RWPE2 (cell line): Measurements from ENCODE around the gene DESI1.
A peak's percentile ranks its signal among the peaks of the same experiment; 100 is the strongest.
"Not testable (repeated sequence)": the region's sequence is repeated elsewhere in the genome, so short reads cannot be mapped to it uniquely, and the experiment has no call there.

Source experiments
- ATAC-seq: fragments of 200-7000 bp; cut with Tn5 transposase; 3 replicates; pipeline ENCODE4 v1.9.1; 2021; ENCODE audit warnings: low read depth
- DNase-seq: peaks from one replicate; pipeline ENCODE4 v3.0.0-alpha.2; 2020; ENCODE audit warnings: low spot score
- H3K27ac ChIP-seq: fragments of 450-650 bp; 2 replicates; pipeline ENCODE4 v1.5.1; 2017; ENCODE audit warnings: mild to moderate bottlenecking; ENCODE audit not compliant: poor library complexity, severe bottlenecking
- H3K27me3 ChIP-seq: fragments of 250-450 bp; sonication (Bioruptor Pico); 2 replicates; pipeline ENCODE4 v1.5.1; 2021; ENCODE audit warnings: mild to moderate bottlenecking, moderate library complexity; ENCODE audit not compliant: insufficient read depth, poor library complexity, severe bottlenecking
- H3K36me3 ChIP-seq: fragments of 250-450 bp; sonication (Bioruptor Pico); 2 replicates; pipeline ENCODE4 v1.5.1; 2020; ENCODE audit warnings: low read depth, mild to moderate bottlenecking, moderate library complexity
- H3K4me1 ChIP-seq: fragments of 250-450 bp; sonication (Bioruptor Pico); 2 replicates; pipeline ENCODE4 v1.5.1; 2021; ENCODE audit warnings: mild to moderate bottlenecking, moderate library complexity; ENCODE audit not compliant: insufficient read depth, poor library complexity, severe bottlenecking
- H3K4me3 ChIP-seq: fragments of 250-450 bp; sonication (Bioruptor Pico); 2 replicates; pipeline ENCODE4 v1.5.1; 2021; ENCODE audit warnings: mild to moderate bottlenecking, moderate library complexity; ENCODE audit not compliant: severe bottlenecking
- H3K9me3 ChIP-seq: fragments of 250-450 bp; sonication (Bioruptor Pico); 2 replicates; pipeline ENCODE4 v1.5.1; 2021; ENCODE audit warnings: mild to moderate bottlenecking, moderate library complexity; ENCODE audit not compliant: severe bottlenecking
- CTCF ChIP-seq: fragments of 450-650 bp; IDR thresholded peaks from one replicate; pipeline ENCODE4 v1.5.1; 2017; ENCODE audit warnings: mild to moderate bottlenecking, moderate library complexity; ENCODE audit not compliant: poor library complexity, severe bottlenecking

Gene DESI1

GRCh38 chr22:41598891-41599635 lies 21.8 kb downstream of the DESI1 start:
- Histone ChIP-seq H3K27me3 (no peaks in the 10 kb centered on the region), H3K27ac (peak overlapping the region; percentile 93), H3K36me3 (peaks cover 35% of the 10 kb centered on the region), H3K9me3 (no peaks in the 10 kb centered on the region), H3K4me1 (peaks cover 27% of the 10 kb centered on the region), H3K4me3 (no peak overlapping the region)
- no peak for ATAC-seq
- TF ChIP-seq CTCF = no peak
- DNase-seq = no peak

- TF ChIP-seq CTCF = no peak
- Histone ChIP-seq H3K27ac (peak overlapping the region; percentile 93), H3K4me3 (no peak overlapping the region), H3K36me3 (peaks cover 29% of the 10 kb centered on the region), H3K4me1 (peaks cover 27% of the 10 kb centered on the region), H3K9me3 (no peaks in the 10 kb centered on the region), H3K27me3 (no peaks in the 10 kb centered on the region)
- DNase-seq (no peak), ATAC-seq (peak; percentile 93)
These were observed 22.8 kb downstream of the DESI1 start for GRCh38 chr22:41598081-41598480.

- ATAC-seq (no peak), DNase-seq (no peak)
- Histone ChIP-seq H3K9me3 (no peaks in the 10 kb centered on the region), H3K27me3 (no peaks in the 10 kb centered on the region), H3K4me3 (no peak overlapping the region), H3K27ac (peak overlapping the region; percentile 93), H3K36me3 (peaks cover 24% of the 10 kb centered on the region), H3K4me1 (peaks cover 27% of the 10 kb centered on the region)
- TF ChIP-seq CTCF = peak; percentile 48
These were observed 23.2 kb downstream of the DESI1 start for GRCh38 chr22:41597635-41597953.

GRCh38 chr22:41596776-41597634 lies 23.8 kb downstream of the DESI1 start:
- Histone ChIP-seq H3K4me1 (peaks cover 27% of the 10 kb centered on the region), H3K4me3 (no peak overlapping the region), H3K9me3 (no peaks in the 10 kb centered on the region), H3K27me3 (no peaks in the 10 kb centered on the region), H3K27ac (peak overlapping the region; percentile 93), H3K36me3 (peaks cover 20% of the 10 kb centered on the region)
- peak; percentile 79 for TF ChIP-seq CTCF
- ATAC-seq = peak; percentile 60
- DNase-seq = no peak

- Histone ChIP-seq H3K9me3 (no peaks in the 10 kb centered on the region), H3K4me1 (peaks cover 24% of the 10 kb centered on the region), H3K4me3 (no peak overlapping the region), H3K36me3 (peaks cover 13% of the 10 kb centered on the region), H3K27ac (no peak overlapping the region), H3K27me3 (no peaks in the 10 kb centered on the region)
- TF ChIP-seq CTCF = no peak
- ATAC-seq = no peak
- no peak for DNase-seq
These were observed 25.1 kb downstream of the DESI1 start for GRCh38 chr22:41595703-41596102.

GRCh38 chr22:41593336-41593960 lies 27.4 kb downstream of the DESI1 start:
- H3K4me1 ChIP-seq = peaks cover 11% of the 10 kb centered on the region
- H3K27me3 ChIP-seq, H3K9me3 ChIP-seq, H3K27ac ChIP-seq, H3K4me3 ChIP-seq, H3K36me3 ChIP-seq, DNase-seq, ATAC-seq: not testable (repeated sequence)
